Right renal cortex interstitium (tissue), 3 donors: Measurements from ENCODE around the gene TP53INP2. TPM values are rescaled to one million over a fixed set of nuclear protein-coding genes. Genes with fewer than 3 reads are reported as not detected.
"Not testable (repeated sequence)": the region's sequence is repeated elsewhere in the genome, so short reads cannot be mapped to it uniquely, and the experiment has no call there.

Experiments
- DNase-seq, 3 donors: peaks; one replicate each; pipeline ENCODE4 v3.0.0-alpha.2; 2013; ENCODE audit warnings: low read depth in 3 of 3, low spot score in 2 of 3
- polyA plus RNA-seq, 3 donors: library from polyadenylated mRNA; unstranded; fragments of 120-200 nt; gene quantifications; one replicate each; pipeline ENCODE4 v1.2.1, GENCODE V29; 2013; ENCODE audit not compliant: insufficient read length in 3 of 3

The TP53INP2 gene
- polyA plus RNA-seq, 3 donors: 11.3 to 13.2 (median 12.7) TPM

DNA sequence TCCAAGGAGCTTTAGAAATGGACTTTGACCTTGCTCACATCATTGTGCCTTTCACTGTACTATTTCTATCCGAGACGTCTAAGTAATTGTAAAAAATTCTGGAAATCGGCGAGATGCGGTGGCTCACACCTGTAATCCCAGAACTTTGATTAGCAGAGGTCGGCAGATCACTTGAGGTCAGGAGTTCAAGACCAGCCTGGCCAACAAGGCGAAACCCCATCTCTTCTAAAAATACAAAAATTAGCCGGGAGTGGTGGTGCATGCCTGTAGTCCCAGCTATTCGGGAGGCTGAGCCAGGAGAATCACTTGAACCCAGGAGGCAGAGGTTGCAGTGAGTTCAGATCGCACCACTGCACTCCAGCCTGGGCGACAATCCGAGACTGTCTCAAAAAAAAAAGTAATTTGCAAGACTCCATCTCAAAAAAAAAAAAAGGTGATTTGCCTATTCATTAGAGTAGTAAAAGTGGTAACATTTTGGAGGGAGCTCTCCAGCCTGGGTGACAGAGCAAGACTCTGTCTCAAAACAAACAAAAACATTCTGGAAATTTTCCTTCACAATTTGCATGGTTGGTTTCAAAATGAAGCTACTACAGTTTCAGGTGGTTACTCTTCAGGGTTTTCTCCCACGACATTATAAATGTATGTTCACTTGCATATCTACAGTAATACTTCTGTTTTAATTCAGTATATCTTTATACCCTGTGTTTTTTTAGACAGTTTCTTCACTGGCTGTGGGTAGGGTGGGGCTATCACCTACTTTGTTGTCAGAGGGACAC lies 15.3 kb downstream of the TP53INP2 start:
- not testable (repeated sequence) for DNase-seq

DNA sequence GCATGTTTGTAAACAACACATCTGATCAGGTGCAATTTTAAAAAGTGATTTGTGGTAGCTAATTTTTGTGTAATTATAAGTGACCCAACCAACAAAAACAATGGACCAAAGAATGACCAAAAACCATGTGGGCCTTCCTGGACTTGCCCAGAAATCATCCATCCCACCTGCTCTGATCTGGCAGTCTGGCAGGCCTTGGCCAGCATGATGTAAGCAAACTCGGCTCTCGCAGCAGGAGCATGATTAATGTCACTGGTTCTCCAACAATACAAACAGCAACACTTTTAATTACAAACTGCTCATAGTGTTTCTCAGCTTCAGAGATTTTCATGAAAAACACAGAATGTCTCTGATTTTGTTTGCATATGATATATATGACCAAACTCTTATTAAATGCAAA lies 16.1 kb downstream of the TP53INP2 start:
- DNase-seq: no peak

DNA sequence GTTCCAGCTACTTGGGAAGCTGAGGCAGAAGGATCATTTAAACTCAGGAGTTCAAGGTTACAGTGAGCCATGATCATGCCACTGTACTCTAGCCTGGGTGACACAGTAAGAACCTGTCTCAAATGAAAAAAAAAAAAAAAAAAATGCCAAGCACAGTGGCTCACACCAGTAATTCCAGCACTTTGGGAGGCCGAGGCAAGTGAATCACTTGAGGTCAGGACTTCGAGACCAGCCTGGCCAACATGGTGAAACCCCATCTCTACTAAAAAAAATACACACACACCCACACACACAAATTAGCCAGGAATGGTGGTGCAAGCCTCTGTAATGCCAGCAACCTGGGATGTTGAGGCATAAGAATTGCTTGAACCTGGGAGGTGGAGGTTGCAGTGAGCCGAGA lies 18.4 kb downstream of the TP53INP2 start:
- DNase-seq: not testable (repeated sequence)

DNA sequence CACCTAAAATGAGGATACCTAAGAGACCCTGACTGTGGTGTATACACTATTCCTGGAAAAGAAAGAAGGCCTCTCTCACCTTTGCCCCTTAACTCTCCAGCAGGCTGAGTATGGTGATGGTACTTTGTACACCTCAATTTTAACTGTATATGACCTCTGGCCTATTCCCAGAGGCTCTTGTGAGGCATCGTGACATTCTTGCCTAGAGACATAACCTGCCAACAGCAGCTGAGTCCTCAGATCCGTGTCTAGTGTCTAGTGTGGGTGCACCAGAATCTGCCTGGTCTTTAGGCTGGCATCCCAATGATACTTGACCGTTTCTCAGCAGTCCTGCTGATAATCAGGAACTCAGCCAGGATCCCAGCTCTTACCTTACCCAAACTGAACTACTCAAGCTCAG lies 20.0 kb downstream of the TP53INP2 start:
- DNase-seq: no peak

DNA sequence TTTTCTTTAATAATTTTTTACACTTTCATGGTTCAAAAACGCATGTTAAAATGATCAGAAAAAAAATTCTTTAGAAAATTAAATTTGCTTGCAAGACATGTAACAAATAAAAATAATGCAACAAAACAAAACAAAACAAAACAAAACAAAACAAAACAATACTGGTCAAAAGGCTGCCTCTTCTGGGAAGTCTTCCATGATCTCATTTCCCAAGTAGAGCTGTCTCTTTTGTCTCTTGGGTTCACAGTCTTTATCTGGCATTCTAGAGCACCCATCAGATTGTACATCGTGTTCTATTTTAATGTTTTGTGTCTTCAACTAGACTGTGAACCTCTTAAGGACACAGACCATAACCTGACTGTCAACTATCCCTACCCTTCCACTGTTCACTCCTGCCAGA lies 25.3 kb downstream of the TP53INP2 start:
- no peak for DNase-seq

DNA sequence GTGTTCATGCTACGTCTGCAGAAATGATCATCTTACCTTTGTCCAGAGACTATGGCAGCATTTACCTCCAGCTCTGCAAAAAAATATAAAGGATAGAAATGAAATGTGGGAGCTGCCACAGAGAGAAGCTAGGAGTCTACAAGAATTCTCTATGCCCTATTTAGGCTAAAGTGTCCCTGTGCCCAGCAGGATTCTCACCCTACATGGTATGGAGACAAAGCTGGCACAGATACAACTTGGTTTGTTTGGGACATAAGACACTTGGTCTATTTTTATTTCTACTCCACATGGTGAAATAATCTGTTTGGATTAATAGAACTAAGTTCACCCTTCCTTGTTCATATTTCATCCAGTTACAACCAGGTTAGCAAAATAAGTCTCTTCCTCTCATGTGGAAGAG lies 28.4 kb downstream of the TP53INP2 start:
- no peak for DNase-seq

DNA sequence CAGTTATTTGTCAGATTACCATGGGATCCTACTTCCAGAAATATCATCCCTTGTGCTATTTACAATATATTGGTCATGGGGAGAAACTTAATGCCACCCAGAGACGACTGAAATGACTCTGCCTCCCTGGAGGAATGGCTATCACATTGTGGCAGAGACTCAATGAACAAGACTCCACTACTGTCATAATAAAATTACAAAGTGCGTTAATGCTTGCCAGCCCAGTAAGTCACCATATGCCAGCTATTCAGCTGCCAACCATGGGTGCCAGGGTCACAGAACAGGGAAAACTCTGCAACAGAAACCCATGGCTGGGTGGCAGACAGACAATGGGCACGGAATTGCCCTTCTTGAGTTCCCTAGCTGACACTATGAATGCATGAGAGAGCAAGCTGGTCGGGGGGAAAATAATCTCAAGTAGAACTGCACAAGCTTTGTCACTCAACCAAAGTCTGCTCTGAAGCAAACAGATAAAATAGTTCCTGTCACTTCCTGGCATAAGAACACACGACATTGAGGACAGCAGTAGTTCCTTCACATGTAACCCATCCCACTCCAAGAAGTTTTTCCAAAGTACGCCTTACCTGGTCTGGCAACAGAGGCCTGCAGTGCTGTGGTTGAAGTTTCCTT lies 32.1 kb downstream of the TP53INP2 start:
- DNase-seq: no peak

DNA sequence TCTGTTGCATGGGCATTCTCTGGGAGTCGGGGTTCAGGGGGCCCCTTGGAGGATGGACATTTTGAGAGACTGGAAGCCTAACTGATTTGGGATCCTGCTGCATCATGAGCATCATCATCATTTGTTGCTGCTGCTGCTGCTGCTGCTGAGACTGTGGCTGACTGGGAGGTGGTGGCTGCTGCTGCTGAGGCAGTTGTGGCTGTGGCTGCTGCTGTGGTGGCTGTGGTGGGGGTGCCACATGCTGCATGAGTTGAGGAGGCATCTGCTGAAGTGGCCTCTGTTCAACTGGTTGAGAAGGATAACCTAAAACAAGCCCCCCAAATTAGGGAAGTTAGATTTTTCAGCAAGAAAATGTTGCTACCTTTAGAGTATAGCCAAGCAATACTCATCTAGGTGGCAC lies 38.9 kb downstream of the TP53INP2 start:
- DNase-seq: no peak

DNA sequence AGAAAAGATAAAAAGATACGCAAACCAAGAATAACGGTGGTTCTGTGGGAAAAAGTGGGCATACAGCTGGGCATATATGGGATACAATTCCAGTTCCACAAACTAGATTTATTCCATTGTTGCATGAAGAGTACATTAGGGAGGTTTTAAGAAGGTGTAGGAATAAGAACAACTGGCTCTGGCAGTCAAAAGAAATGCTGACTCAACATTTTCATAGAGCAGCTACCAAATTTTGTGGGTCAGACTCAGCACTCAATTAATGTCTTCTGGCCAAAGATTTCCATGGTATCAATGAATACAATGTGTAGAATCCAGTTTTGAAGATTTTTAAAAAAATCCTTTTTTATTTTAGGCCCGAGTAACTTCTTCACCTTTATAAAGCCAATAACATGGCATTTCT lies 40.2 kb downstream of the TP53INP2 start:
- DNase-seq: no peak

DNA sequence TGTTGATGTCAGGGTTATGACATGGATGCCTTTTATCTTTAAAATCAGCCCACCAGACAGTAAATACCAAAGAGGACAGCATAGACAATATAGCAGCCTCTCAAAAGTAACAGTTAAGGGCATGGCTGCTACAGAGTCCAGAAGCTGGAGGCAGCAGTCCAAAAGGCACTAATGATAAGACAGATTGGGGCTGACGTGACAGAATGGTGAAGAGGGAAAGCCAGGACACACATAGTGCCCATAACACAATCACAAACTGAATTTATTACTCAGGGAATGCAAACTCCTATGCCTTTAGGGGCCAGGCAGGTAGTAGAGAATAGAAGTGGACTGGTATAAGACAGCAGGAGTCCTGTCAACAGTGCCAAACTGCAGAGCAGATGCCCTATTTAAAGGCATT lies 40.7 kb downstream of the TP53INP2 start:
- no peak for DNase-seq

DNA sequence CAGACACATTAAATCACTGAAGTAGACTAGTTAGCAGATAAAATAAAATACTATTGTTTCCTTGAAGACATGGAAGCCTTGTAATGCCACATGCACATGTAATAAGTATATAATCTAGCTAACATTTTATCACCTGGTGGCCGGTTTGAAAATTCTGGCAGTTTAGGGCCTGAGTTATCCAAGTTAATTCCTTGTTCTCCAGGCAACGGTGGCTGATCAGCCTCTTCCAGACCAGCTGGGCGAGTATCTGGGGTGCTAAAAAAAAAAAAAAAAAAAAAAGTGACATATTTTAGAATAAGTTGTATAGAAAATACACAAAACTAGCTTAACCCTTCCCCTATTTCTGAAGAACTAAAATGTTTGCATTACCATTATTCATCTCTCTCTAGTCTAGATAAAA lies 42.5 kb downstream of the TP53INP2 start:
- DNase-seq: no peak

DNA sequence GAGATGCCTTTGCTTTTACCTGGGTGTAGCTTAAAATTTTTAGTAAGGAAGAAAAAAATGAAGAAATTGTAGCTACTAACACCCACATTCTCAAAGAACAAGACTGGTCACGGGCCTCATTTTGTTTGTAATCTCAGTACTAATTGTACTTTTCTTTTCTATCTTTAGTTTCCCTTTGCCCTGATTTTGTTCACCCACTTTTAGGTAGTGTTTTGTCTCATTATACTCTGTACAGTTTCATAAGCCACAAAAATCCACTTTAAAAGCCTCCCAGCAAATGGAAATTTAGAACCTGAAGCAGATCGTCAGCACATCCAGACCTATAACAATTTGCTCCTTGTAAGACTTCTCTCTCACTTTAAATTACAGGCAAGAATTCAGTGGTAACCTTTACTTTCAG lies 43.3 kb downstream of the TP53INP2 start:
- DNase-seq: no peak

DNA sequence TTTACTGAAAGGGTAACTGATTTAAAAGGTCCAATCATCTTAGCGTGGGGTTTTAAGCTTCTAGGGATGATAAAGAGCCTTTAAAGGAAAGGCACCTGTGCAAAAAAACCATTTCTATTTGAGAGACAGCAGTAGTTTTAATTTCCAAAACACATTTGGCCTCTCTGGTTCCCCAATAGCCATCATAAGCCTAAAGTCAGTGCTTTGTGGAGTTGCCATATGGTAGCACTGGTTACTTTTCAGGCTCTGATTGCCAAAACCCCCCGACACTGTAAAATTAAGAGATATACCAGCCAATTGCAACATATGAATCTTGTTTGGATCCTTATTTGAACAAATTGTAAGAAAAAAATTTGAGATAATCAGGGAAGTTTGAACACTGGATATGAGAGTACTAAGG lies 44.6 kb downstream of the TP53INP2 start:
- DNase-seq: no peak

DNA sequence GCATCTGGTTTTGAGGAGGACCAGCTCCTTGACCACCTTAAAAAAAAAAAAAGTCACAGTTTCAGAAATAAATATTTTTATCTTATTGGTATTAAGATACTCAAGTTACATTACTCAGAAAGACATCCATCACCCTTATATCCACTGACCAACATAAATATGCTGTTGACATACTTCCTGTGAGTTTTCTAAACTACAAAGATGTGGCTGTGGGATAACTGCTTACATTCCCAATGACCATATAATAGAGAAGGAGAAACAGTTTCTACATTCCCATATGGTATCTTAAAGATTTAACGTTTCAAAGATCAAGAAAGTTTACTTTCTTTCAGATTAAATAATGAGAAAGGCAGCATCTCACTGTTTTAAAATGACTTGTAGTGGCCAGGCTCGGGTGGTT lies 46.3 kb downstream of the TP53INP2 start:
- DNase-seq: no peak

DNA sequence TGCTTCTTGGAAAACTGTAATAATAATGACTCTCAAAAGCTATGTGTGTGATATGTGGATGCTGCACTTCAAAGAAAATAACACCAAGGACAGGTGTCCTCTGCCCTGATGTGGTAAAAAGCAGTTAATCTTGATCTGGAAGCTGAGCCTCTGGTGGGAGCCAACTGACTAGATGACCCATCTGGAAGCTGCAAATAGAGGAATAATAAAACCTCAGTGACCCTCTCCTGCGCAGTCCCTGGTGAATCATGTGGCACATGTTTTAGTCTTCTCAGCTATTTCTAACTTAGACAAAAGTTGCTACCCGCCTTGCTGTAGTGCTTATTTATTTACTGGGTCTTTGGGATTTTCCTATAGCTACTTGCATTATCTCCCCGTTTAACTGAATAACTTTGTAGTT lies 47.3 kb downstream of the TP53INP2 start:
- DNase-seq: no peak

DNA sequence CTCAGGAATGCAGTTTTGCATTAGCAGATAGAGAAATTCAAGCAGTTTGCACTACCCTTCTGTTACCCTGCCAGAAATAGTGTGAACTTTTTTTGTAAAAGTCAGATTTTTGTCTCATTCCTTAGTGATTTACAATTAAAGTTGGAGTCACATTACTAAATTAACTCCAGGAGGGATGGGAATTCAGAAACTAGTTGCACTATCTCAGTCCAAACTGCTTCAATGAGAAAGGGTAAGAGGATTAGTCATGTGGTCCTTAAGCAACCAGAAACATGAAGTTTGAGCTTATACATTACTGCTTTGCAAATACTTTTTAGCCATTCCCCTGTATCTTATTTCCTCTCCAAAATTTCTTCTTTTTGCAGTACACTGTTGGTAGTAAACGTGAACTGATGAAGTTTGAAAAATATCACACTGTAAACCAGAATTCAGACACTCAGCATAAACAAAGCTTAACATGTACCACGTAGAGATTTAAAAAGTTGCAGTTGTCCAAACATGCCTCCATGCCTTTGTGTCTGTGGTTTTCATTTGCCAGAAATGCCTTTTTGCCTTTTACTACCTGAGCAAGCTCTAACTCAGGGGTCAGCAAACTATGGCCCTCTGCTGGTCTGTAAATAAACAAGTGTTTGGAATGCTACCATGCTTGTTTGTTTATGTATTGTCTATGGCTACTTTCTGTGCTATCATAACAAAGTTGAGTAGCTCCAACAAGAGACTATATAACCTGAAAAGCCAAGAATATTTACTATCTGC lies 49.7 kb downstream of the TP53INP2 start:
- no peak for DNase-seq

DNA sequence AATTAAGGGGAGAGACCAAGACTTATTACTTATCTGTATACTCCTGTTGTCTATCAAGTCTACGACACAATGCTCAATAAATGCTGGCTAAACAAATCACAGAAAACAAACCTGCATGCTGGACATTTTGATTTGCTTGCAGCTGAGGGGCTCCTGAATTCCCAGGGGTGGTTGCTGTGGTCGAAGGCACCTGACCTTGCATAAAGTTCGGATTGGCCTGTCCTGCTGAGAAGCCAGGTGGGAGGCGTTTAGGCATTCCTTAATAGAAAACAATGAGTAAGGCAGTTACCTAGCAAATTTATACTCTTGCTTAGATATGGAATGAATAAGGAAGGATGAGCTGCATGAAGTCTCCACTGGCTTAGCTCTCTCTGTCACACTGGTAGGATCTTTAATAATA lies 50.5 kb downstream of the TP53INP2 start:
- no peak for DNase-seq

DNA sequence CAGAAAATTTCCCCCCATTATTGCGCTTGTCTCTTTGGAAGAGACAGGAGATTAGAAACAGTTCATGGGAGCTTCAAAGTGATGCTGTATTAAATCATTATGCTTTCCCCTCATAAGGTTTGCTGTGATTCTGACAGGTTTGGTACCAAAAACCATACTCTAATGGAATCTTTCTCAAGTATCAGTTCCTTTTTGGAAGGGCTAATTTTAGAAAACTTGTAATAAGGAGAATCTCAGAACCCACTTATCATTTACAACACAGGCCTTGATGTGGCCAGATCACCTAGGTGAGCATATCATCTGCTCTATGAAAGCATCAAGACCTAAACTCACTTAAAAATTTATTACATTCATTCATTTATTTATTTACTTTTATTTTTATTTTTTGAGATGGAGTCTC lies 51.2 kb downstream of the TP53INP2 start:
- DNase-seq: no peak

DNA sequence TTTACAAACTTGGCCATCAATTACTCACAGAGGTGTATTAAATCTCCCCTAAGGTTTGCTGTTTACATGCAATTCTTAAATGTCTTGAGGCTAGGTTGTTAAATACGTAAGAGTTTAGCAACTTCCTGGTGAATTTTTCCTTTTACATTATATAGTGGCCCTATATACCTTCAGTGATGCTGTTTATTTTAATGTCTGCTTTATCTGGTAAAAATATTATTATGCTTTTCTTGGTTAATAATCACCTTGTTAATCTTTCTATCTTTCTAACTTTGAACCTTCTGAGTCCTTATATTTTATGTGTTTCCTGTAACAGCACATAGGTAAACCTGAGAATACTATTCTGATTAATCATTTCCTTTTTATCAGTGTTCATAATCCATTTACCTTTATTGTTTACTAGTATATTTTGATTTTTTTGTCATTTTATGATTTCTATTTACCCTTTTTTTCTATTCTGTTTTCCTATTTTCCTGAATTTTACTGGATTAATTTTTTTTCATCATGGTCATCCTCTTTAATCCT lies 57.9 kb downstream of the TP53INP2 start:
- DNase-seq: no peak
